H1 (cell line): ENCODE data around the gene MRC2. TPM values are rescaled to one million over a fixed set of nuclear protein-coding genes. Genes with fewer than 3 reads are reported as not detected.
A peak's percentile ranks its signal among the peaks of the same experiment; 100 is the strongest.

ENCODE experiments used
- CTCF ChIA-PET: fragments of 300-600 bp; sonication (Branson Sonifier 250); formaldehyde crosslinking; loops from one replicate; lab custom pipeline; 2021; ENCODE audit not compliant: partially characterized antibody; lab: Charles Lee
- POLR2A ChIA-PET: fragments of 300-600 bp; sonication (Branson Sonifier 250); formaldehyde crosslinking; loops from one replicate; lab custom pipeline; 2021; ENCODE audit warnings: inconsistent platforms; ENCODE audit not compliant: partially characterized antibody; lab: Charles Lee
- DNase-seq, 2 experiments: peaks; one replicate each; pipeline versions ENCODE4 v3.0.0 to v3.0.0-alpha.2; 2010 to 2022; ENCODE audit warnings: low spot score in 2 of 2, low read depth in 1 of 2, mixed read lengths in 1 of 2
- FAIRE-seq: peaks from 2 replicates; lab custom pipeline; 2011; peaks lifted over from hg19 to GRCh38; lab: Jason Lieb, UNC
- H2AFZ ChIP-seq: 2 replicates; pipeline ENCODE4 v1.8.1; 2012; ENCODE audit warnings: low read length, inconsistent platforms
- H2AK5ac ChIP-seq: 2 replicates; pipeline ENCODE4 v1.6.1; 2013; ENCODE audit warnings: low read depth, low read length
- H2BK120ac ChIP-seq: replicated peaks from 2 replicates; pipeline ENCODE3; 2013; ENCODE audit warnings: low read depth, low read length, inconsistent platforms
- H2BK12ac ChIP-seq: 2 replicates; pipeline ENCODE4 v1.6.1; 2013; ENCODE audit warnings: low read depth, low read length
- H2BK15ac ChIP-seq: 2 replicates; pipeline ENCODE4 v1.6.1; 2013; ENCODE audit warnings: low read length
- H2BK20ac ChIP-seq: 2 replicates; pipeline ENCODE4 v1.6.1; 2013; ENCODE audit warnings: low read length
- H2BK5ac ChIP-seq: 2 replicates; pipeline ENCODE4 v1.6.1; 2013; ENCODE audit warnings: low read depth, low read length
- H3K14ac ChIP-seq: 2 replicates; pipeline ENCODE4 v1.6.1; 2013; ENCODE audit warnings: inconsistent platforms; ENCODE audit not compliant: insufficient read length
- H3K18ac ChIP-seq: 2 replicates; pipeline ENCODE4 v1.6.1; 2013; ENCODE audit warnings: low read length; ENCODE audit errors: extremely low read depth
- H3K23ac ChIP-seq: 2 replicates; pipeline ENCODE4 v1.6.1; 2013; ENCODE audit warnings: inconsistent platforms; ENCODE audit not compliant: insufficient read length
- H3K23me2 ChIP-seq: 2 replicates; pipeline ENCODE4 v1.6.1; 2013; ENCODE audit warnings: low read depth, low read length
- H3K27ac ChIP-seq: 2 replicates; pipeline ENCODE4 v1.6.1; 2011; ENCODE audit warnings: low read depth, low read length, inconsistent platforms
- H3K27me3 ChIP-seq, 4 experiments: replicated peaks in 1 of 4; 1 replicate in 1 of 4; 2 replicates in 3 of 4; pipeline versions ENCODE4 v1.6.1 to v1.8.1; 2011 to 2013; ENCODE audit warnings: low read length in 3 of 4, mild to moderate bottlenecking in 3 of 4, inconsistent platforms in 2 of 4, mixed read lengths in 2 of 4, moderate library complexity in 1 of 4; ENCODE audit not compliant: control insufficient read depth in 3 of 4, insufficient read depth in 3 of 4; ENCODE audit errors: extremely low read depth in 1 of 4
- H3K36me3 ChIP-seq, 4 experiments: 2 replicates each; pipeline versions ENCODE4 v1.6.1 to v1.8.1; 2011 to 2013; ENCODE audit warnings: mild to moderate bottlenecking in 4 of 4, low read length in 3 of 4, moderate library complexity in 2 of 4, control low read depth in 1 of 4, inconsistent platforms in 1 of 4; ENCODE audit not compliant: insufficient read depth in 4 of 4, control insufficient read depth in 2 of 4
- H3K4ac ChIP-seq: replicated peaks from 2 replicates; pipeline ENCODE3; 2013; ENCODE audit warnings: low read length, low read depth, mixed read lengths, inconsistent platforms; ENCODE audit not compliant: insufficient read length
- H3K4me1 ChIP-seq, 4 experiments: replicated peaks in 1 of 4; 1 replicate in 1 of 4; 2 replicates in 3 of 4; pipeline versions ENCODE4 v1.6.1 to v1.8.1; 2011 to 2013; ENCODE audit warnings: low read length in 3 of 4, inconsistent platforms in 2 of 4, mixed read lengths in 1 of 4; ENCODE audit not compliant: insufficient read depth in 4 of 4, control insufficient read depth in 3 of 4
- H3K4me2 ChIP-seq, 2 experiments: 2 replicates each; pipeline versions ENCODE4 v1.6.1 to v1.8.1; 2011 to 2013; ENCODE audit warnings: low read depth in 2 of 2, low read length in 2 of 2, control low read depth in 1 of 2, inconsistent platforms in 1 of 2, mild to moderate bottlenecking in 1 of 2; ENCODE audit not compliant: insufficient read depth in 1 of 2
- H3K4me3 ChIP-seq, 4 experiments: fragments of 200-600, 300-600 bp in 1 of 4; sonication (generic), shearing (Covaris generic), sonication (Bioruptor Twin) in 1 of 4; 2 replicates each; pipeline versions ENCODE4 v1.5.1 to v1.8.1; 2011 to 2016; ENCODE audit warnings: low read length in 4 of 4, low read depth in 3 of 4, control low read depth in 2 of 4, inconsistent platforms in 2 of 4, mild to moderate bottlenecking in 2 of 4, mixed read lengths in 1 of 4, moderate library complexity in 1 of 4; ENCODE audit not compliant: insufficient read depth in 2 of 4; ENCODE audit errors: extremely low read depth in 1 of 4
- H3K56ac ChIP-seq: replicated peaks from 2 replicates; pipeline ENCODE3; 2013; ENCODE audit warnings: low read depth, mild to moderate bottlenecking, mixed read lengths, low read length, inconsistent platforms; ENCODE audit not compliant: insufficient read length
- H3K79me1 ChIP-seq: 2 replicates; pipeline ENCODE4 v1.6.1; 2013; ENCODE audit warnings: low read depth, low read length, control low read depth
- H3K79me2 ChIP-seq, 2 experiments: 2 replicates each; pipeline versions ENCODE4 v1.6.1 to v1.8.1; 2012 to 2013; ENCODE audit warnings: low read length in 2 of 2, mild to moderate bottlenecking in 2 of 2, inconsistent platforms in 1 of 2; ENCODE audit not compliant: insufficient read depth in 2 of 2, control insufficient read depth in 1 of 2
- H3K9ac ChIP-seq, 4 experiments: replicated peaks in 1 of 4; 1 replicate in 1 of 4; 2 replicates in 3 of 4; pipeline versions ENCODE4 v1.6.1 to v1.8.1; 2011 to 2013; ENCODE audit warnings: low read depth in 3 of 4, low read length in 3 of 4, control low read depth in 2 of 4, mild to moderate bottlenecking in 2 of 4, moderate library complexity in 2 of 4, inconsistent platforms in 1 of 4; ENCODE audit errors: extremely low read depth in 1 of 4
- H3K9me3 ChIP-seq, 2 experiments: 2 replicates each; pipeline versions ENCODE4 v1.6.1 to v1.8.1; 2012 to 2013; ENCODE audit warnings: mild to moderate bottlenecking in 2 of 2, moderate library complexity in 2 of 2, control low read depth in 1 of 2, inconsistent platforms in 1 of 2, low read depth in 1 of 2, low read length in 1 of 2, mixed read lengths in 1 of 2; ENCODE audit not compliant: insufficient read depth in 2 of 2
- H4K20me1 ChIP-seq, 2 experiments: replicated peaks in 1 of 2; 2 replicates each; pipeline versions ENCODE3 to v1.8.1; 2011 to 2013; ENCODE audit warnings: inconsistent platforms in 2 of 2, low read length in 2 of 2, mild to moderate bottlenecking in 1 of 2; ENCODE audit not compliant: insufficient read depth in 2 of 2, control insufficient read depth in 1 of 2
- H4K5ac ChIP-seq: 2 replicates; pipeline ENCODE4 v1.6.1; 2013; ENCODE audit warnings: low read length, low read depth, mixed read lengths, inconsistent platforms; ENCODE audit not compliant: insufficient read length
- H4K8ac ChIP-seq: 2 replicates; pipeline ENCODE4 v1.8.0; 2013; ENCODE audit warnings: mild to moderate bottlenecking, moderate library complexity, low read length, inconsistent platforms; ENCODE audit not compliant: insufficient read depth; ENCODE audit errors: extremely low read depth
- H4K91ac ChIP-seq: replicated peaks from 2 replicates; pipeline ENCODE3; 2013; ENCODE audit warnings: low read length, mixed read lengths, inconsistent platforms; ENCODE audit not compliant: insufficient read length
- BCL11A ChIP-seq, 2 experiments: IDR thresholded peaks; one replicate each; pipeline ENCODE4 v1.6.1; 2011; ENCODE audit warnings: low read depth in 2 of 2, low read length in 2 of 2, mild to moderate bottlenecking in 2 of 2
- CHD2 ChIP-seq: IDR thresholded peaks from 2 replicates; pipeline ENCODE4 v1.6.1; 2012; ENCODE audit warnings: low read length, improper control_type of control experiment
- CREB1 ChIP-seq: IDR thresholded peaks from 2 replicates; pipeline ENCODE4 v1.6.1; 2012; ENCODE audit warnings: inconsistent platforms
- GABPA ChIP-seq: IDR thresholded peaks from 2 replicates; pipeline ENCODE4 v1.6.1; 2011; ENCODE audit warnings: mild to moderate bottlenecking, low read length, moderate library complexity, borderline replicate concordance; ENCODE audit not compliant: insufficient read depth
- HDAC2 ChIP-seq, 2 experiments: fragments of 300-600 bp in 1 of 2; sonication (generic) in 1 of 2; IDR thresholded peaks; 2 replicates each; pipeline ENCODE4 v1.6.1; 2011 to 2012; ENCODE audit warnings: low read depth in 2 of 2, low read length in 2 of 2, mild to moderate bottlenecking in 2 of 2, moderate library complexity in 2 of 2, borderline replicate concordance in 1 of 2, inconsistent platforms in 1 of 2
- JUN ChIP-seq: IDR thresholded peaks from 2 replicates; pipeline ENCODE4 v1.6.1; 2011; ENCODE audit warnings: low read depth, mild to moderate bottlenecking, improper control_type of control experiment, low read length
- NANOG ChIP-seq: IDR thresholded peaks from 2 replicates; pipeline ENCODE4 v1.6.1; 2011; ENCODE audit warnings: low read length, low read depth, mild to moderate bottlenecking, inconsistent platforms; ENCODE audit not compliant: insufficient read depth, poor library complexity, severe bottlenecking
- NRF1 ChIP-seq: IDR thresholded peaks from 2 replicates; pipeline ENCODE4 v1.6.1; 2011; ENCODE audit warnings: mild to moderate bottlenecking, low read depth, low read length, improper control_type of control experiment
- PHF8 ChIP-seq: fragments of 200-600 bp; sonication (generic); conservative IDR thresholded peaks from 2 replicates; pipeline ENCODE4 v1.7.1; 2012; ENCODE audit warnings: low read depth, mild to moderate bottlenecking, inconsistent platforms, low read length, moderate library complexity
- POLR2AphosphoS5 ChIP-seq: IDR thresholded peaks from 2 replicates; pipeline ENCODE4 v1.6.1; 2011; ENCODE audit warnings: low read depth, low read length
- POU5F1 ChIP-seq: IDR thresholded peaks from 2 replicates; pipeline ENCODE4 v1.6.1; 2011; ENCODE audit warnings: low read depth, mild to moderate bottlenecking, low read length, moderate library complexity
- RFX5 ChIP-seq: IDR thresholded peaks from 2 replicates; pipeline ENCODE4 v1.6.1; 2011; ENCODE audit warnings: low read depth, low read length, improper control_type of control experiment, borderline replicate concordance
- SAP30 ChIP-seq: fragments of 300-600 bp; sonication (generic); IDR thresholded peaks from 2 replicates; pipeline ENCODE4 v1.7.1; 2012; ENCODE audit warnings: low read length, moderate library complexity, mild to moderate bottlenecking, inconsistent platforms; ENCODE audit not compliant: insufficient read depth, insufficient replicate concordance
- SIX5 ChIP-seq: IDR thresholded peaks from 2 replicates; pipeline ENCODE4 v1.6.1; 2011; ENCODE audit warnings: mild to moderate bottlenecking, low read depth, low read length
- YY1 ChIP-seq: IDR thresholded peaks from 2 replicates; pipeline ENCODE4 v1.6.1; 2011; ENCODE audit warnings: low read depth, mild to moderate bottlenecking, low read length
- WGBS, 2 experiments: shearing (Covaris generic) in 1 of 2; methylation state at CpG; one replicate each; pipeline versions ENCODE4 v1.1.6 to v1.1.7; 2013 to 2015; ENCODE audit warnings: low lambda C conversion rate in 2 of 2, mixed read lengths in 2 of 2, inconsistent platforms in 1 of 2, low coverage in 1 of 2, missing lambda C conversion rate in 1 of 2; ENCODE audit not compliant: insufficient replicate concordance in 2 of 2, insufficient coverage in 1 of 2, insufficient read length in 1 of 2; ENCODE audit errors: extremely low coverage in 1 of 2, missing lambda C conversion rate in 1 of 2; 5-methylcytosine and 5-hydroxymethylcytosine counted together
- polyA plus RNA-seq, 7 experiments: library from polyadenylated mRNA; depleted of rRNA in 3 of 7; stranded (reverse) in 5 of 7; unstranded in 2 of 7; fragments of >200 nt in 5 of 7; fragments of 200-250 nt in 2 of 7; gene quantifications; 1 replicate in 5 of 7; 2 replicates in 1 of 7; 4 replicates in 1 of 7; pipeline versions ENCODE4 v1.2.1 to v1.2.3, GENCODE V29; 2011 to 2013; ENCODE audit warnings: missing spikeins in 2 of 7, mixed read lengths in 2 of 7
- total RNA-seq: library from RNA; stranded (reverse); fragmentation: NEBNext Ultra II Directional; extraction: Animal tissue kit (Norgen Biotek cat#: 25700); gene quantifications from 2 replicates; pipeline ENCODE4 v1.2.1, GENCODE V29; 2021

The MRC2 gene
- total and polyA plus RNA-seq, 2 of the 8 experiments (the other 6 are each of a cell fraction or from before 2014, with no cell fraction given) = 7.0 to 24.2 TPM

GRCh38 chr17:62657690-62658089 lies 30.2 kb downstream of the MRC2 start:
- Histone ChIP-seq H2BK15ac (no peak overlapping the region), H3K4me1 (peaks cover 0 to 13% (median 10%) of the 10 kb centered on the region in 4 experiments; a peak in 6 of 7 replicates), H2BK12ac (no peak overlapping the region), H3K36me3 (no peaks in the 10 kb centered on the region), H2BK5ac (no peak overlapping the region), H3K14ac (no peak overlapping the region), H3K79me2 (no peaks in the 10 kb centered on the region; a peak in 1 of 4 replicates), H2AFZ (no peak overlapping the region), H2BK120ac (no peak overlapping the region), H3K27ac (no peak overlapping the region)
- no peak for DNase-seq
- no peak for TF ChIP-seq POU5F1
- no peak for TF ChIP-seq BCL11A (IDR thresholded peaks at IDR 0.05; ENCODE audit: low read depth in 2 of 2, low read length in 2 of 2)
- no peak for TF ChIP-seq RFX5
- TF ChIP-seq GABPA = no peak
- TF ChIP-seq CREB1 = no peak
- no peak for TF ChIP-seq PHF8
- TF ChIP-seq NRF1 = no peak
- no peak for TF ChIP-seq SAP30
- no peak for TF ChIP-seq YY1
- no peak for TF ChIP-seq CHD2
- TF ChIP-seq NANOG = no peak
- TF ChIP-seq POLR2AphosphoS5 = no peak
- TF ChIP-seq HDAC2 (IDR thresholded peaks at IDR 0.05; ENCODE audit: borderline replicate concordance in 1 of 2, low read depth in 2 of 2, low read length in 2 of 2) = no peak
- no peak for TF ChIP-seq SIX5
- TF ChIP-seq JUN = no peak
- TF ChIP-seq, all 59 proteins: peak for 0
- Histone ChIP-seq H3K23ac (no peak overlapping the region), H4K20me1 (no peaks in the 10 kb centered on the region), H3K23me2 (peaks cover 6% of the 10 kb centered on the region), H3K79me1 (no peaks in the 10 kb centered on the region; the same call in 1 of the 2 replicates), H3K27me3 (no peaks in the 10 kb centered on the region), H3K4me2 (no peak overlapping the region), H3K56ac (no peak overlapping the region), H3K9ac (no peak overlapping the region), H2BK20ac (no peak overlapping the region), H4K5ac (no peak overlapping the region), H4K91ac (no peak overlapping the region), H3K4me3 (no peak overlapping the region), H3K4ac (no peak overlapping the region), H4K8ac (peak overlapping the region; percentile 57), H3K9me3 (peaks cover 0 to 4% of the 10 kb centered on the region in 2 experiments; a peak in 1 of 4 replicates), H3K18ac (no peak overlapping the region), H2AK5ac (no peak overlapping the region)
- ChIA-PET POLR2A (interaction anchor here (1.8 kb wide), 1 partner anchor 17 kb away, joined by 4 read pairs; no protein-coding TSS in a partner anchor), CTCF (interaction anchor here (1.3 to 2.8 kb wide), 2 partner anchors 15 to 19 kb away, joined by 4 to 11 read pairs; no protein-coding TSS in a partner anchor)
- 87% methylated on average over 9 of the region's 9 CpGs; no CpG with 5 or more reads in 1 of the 2 experiments for WGBS, 2 experiments
- no peak for FAIRE-seq
